SK-N-SH treated with all-trans-retinoic acid at 6 μM for 48 hours (cell line): ENCODE data around the gene ENDOD1.

Experiments used
- ARNTL ChIP-seq: fragments of 450-650 bp; formaldehyde crosslinking; IDR thresholded peaks from 2 replicates; pipeline ENCODE4 v1.5.0; 2020; ENCODE audit warnings: low read depth, mild to moderate bottlenecking, moderate library complexity, borderline replicate concordance
- CSRNP3 ChIP-seq: fragments of 250-450 bp; sonication (Bioruptor Pico); IDR thresholded peaks from 2 replicates; pipeline ENCODE4 v1.5.1; 2021; ENCODE audit warnings: mild to moderate bottlenecking, moderate library complexity
- OSR1 ChIP-seq: fragments of 250-450 bp; sonication (Bioruptor Pico); IDR thresholded peaks from 2 replicates; pipeline ENCODE4 v1.8.0; 2022; ENCODE audit warnings: moderate library complexity, mild to moderate bottlenecking, inconsistent platforms
- POU6F1 ChIP-seq: fragments of 250-450 bp; sonication (Bioruptor Pico); IDR thresholded peaks from 2 replicates; pipeline ENCODE4 v1.8.0; 2021; ENCODE audit warnings: low read depth, mild to moderate bottlenecking, moderate library complexity, borderline replicate concordance
- PPARA ChIP-seq: fragments of 250-450 bp; sonication (Bioruptor Pico); IDR thresholded peaks from 2 replicates; pipeline ENCODE4 v1.5.0; 2020; ENCODE audit warnings: mild to moderate bottlenecking, borderline replicate concordance
- RARB ChIP-seq: fragments of 250-450 bp; sonication (Bioruptor Pico); IDR thresholded peaks from 2 replicates; pipeline ENCODE4 v1.8.0; 2021; ENCODE audit warnings: mild to moderate bottlenecking, moderate library complexity
- TCF4 ChIP-seq: fragments of 250-450 bp; sonication (Bioruptor Pico); IDR thresholded peaks from 2 replicates; pipeline ENCODE4 v1.8.0; 2021; ENCODE audit warnings: mild to moderate bottlenecking, moderate library complexity, borderline replicate concordance
- ZC3H10 ChIP-seq: fragments of 250-450 bp; sonication (Bioruptor Pico); IDR thresholded peaks from 2 replicates; pipeline ENCODE4 v1.5.1; 2021; ENCODE audit warnings: mild to moderate bottlenecking, moderate library complexity
- TF ChIP-seq, protein P1 (sequence below): fragments of 250-450 bp; sonication (Bioruptor Pico); IDR thresholded peaks from 2 replicates; pipeline ENCODE4 v1.5.1; 2020; ENCODE audit warnings: low read depth, mild to moderate bottlenecking, moderate library complexity
- TF ChIP-seq, protein P2 (sequence below): fragments of 250-450 bp; sonication (Bioruptor Pico); IDR thresholded peaks from 2 replicates; pipeline ENCODE4 v1.8.0; 2020; ENCODE audit warnings: mild to moderate bottlenecking, moderate library complexity, borderline replicate concordance

DNA sequence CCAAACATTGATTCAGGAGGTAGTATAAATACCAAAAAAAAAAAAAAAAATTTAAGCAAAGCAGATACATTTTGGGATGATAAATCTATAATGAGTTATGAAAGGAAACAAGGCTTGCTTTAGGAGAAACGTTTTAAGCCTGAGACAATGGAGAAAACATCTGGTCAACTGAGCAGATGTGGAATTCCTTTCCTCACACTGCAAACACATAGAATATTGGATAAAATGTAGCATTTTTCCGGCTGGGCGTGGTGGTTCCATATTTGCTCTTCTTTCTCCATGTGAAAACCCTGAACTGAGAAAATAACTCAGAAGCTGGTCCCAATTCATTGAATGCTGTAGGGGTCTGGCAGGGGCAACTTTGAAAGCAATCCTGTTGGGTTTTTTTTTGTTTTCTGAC, 33.9 kb downstream of the ENDOD1 start:
- TF ChIP-seq OSR1 (CRISPR knock-in tag) (no peak), RARB (CRISPR knock-in tag) (no peak), ARNTL (CRISPR knock-in tag) (no peak), ZC3H10 (CRISPR knock-in tag) (no peak), CSRNP3 (CRISPR knock-in tag) (no peak), POU6F1 (CRISPR knock-in tag) (no peak), PPARA (CRISPR knock-in tag) (no peak), TCF4 (CRISPR knock-in tag) (no peak)
- TF ChIP-seq, protein P1, sequence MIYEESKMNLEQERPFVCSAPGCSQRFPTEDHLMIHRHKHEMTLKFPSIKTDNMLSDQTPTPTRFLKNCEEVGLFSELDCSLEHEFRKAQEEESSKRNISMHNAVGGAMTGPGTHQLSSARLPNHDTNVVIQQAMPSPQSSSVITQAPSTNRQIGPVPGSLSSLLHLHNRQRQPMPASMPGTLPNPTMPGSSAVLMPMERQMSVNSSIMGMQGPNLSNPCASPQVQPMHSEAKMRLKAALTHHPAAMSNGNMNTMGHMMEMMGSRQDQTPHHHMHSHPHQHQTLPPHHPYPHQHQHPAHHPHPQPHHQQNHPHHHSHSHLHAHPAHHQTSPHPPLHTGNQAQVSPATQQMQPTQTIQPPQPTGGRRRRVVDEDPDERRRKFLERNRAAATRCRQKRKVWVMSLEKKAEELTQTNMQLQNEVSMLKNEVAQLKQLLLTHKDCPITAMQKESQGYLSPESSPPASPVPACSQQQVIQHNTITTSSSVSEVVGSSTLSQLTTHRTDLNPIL, result no peak
- TF ChIP-seq, protein P2, sequence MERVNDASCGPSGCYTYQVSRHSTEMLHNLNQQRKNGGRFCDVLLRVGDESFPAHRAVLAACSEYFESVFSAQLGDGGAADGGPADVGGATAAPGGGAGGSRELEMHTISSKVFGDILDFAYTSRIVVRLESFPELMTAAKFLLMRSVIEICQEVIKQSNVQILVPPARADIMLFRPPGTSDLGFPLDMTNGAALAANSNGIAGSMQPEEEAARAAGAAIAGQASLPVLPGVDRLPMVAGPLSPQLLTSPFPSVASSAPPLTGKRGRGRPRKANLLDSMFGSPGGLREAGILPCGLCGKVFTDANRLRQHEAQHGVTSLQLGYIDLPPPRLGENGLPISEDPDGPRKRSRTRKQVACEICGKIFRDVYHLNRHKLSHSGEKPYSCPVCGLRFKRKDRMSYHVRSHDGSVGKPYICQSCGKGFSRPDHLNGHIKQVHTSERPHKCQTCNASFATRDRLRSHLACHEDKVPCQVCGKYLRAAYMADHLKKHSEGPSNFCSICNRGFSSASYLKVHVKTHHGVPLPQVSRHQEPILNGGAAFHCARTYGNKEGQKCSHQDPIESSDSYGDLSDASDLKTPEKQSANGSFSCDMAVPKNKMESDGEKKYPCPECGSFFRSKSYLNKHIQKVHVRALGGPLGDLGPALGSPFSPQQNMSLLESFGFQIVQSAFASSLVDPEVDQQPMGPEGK (CRISPR knock-in tag), result no peak
